ENCODE measurements around the gene METAP1D.

GRCh38 chr2:171996021-171996420, 3.7 kb upstream of the METAP1D start:
- TF ChIP-seq CTCF (IDR thresholded peaks at IDR 0.05) = no peak
- TF ChIP-seq POLR2A (IDR thresholded peaks at IDR 0.05) = no peak

All from thyroid gland (tissue), 4 donors.